K562 (cell line): ENCODE results near the gene RIPPLY3. TPM values are rescaled to one million over a fixed set of nuclear protein-coding genes. Genes with fewer than 3 reads are reported as not detected.

Experiments
- DPF2 ChIP-seq: fragments of 450-650 bp; IDR thresholded peaks from 2 replicates; pipeline ENCODE4 v1.6.1; 2016
- GATA2 ChIP-seq: sonication (generic); formaldehyde crosslinking; IDR thresholded peaks from 2 replicates; pipeline ENCODE4 v1.4.0; 2020; ENCODE audit warnings: mild to moderate bottlenecking, missing genetic modification reagents
- NFE2 ChIP-seq: IDR thresholded peaks from 2 replicates; pipeline ENCODE4 v1.6.1; 2014; ENCODE audit warnings: antibody characterized with exemption, low read depth
- NONO ChIP-seq, 2 experiments: fragments of 200-400 bp in 1 of 2; fragments of 450-650 bp in 1 of 2; formaldehyde crosslinking in 1 of 2; IDR thresholded peaks; 2 replicates each; pipeline ENCODE4 v1.6.1; 2017; ENCODE audit warnings: low read depth in 2 of 2, mild to moderate bottlenecking in 2 of 2, moderate library complexity in 2 of 2, low read length in 1 of 2
- POU5F1 ChIP-seq: fragments of 150-350 bp; IDR thresholded peaks from 2 replicates; pipeline ENCODE4 v1.6.1; 2014; ENCODE audit warnings: borderline replicate concordance, low read length, low read depth, mild to moderate bottlenecking; ENCODE audit not compliant: partially characterized antibody
- RBBP5 ChIP-seq: fragments of 200-600 bp; sonication (generic); IDR thresholded peaks from 2 replicates; pipeline ENCODE4 v1.6.1; 2012; ENCODE audit warnings: borderline replicate concordance, mild to moderate bottlenecking, low read length, control low read depth, inconsistent platforms; ENCODE audit not compliant: insufficient read depth, poor library complexity, severe bottlenecking
- RBM14 ChIP-seq: fragments of 200-400 bp; formaldehyde crosslinking; IDR thresholded peaks from 2 replicates; pipeline ENCODE4 v1.6.1; 2018; ENCODE audit warnings: low read depth, mild to moderate bottlenecking, low read length, moderate library complexity, borderline replicate concordance; ENCODE audit not compliant: insufficient read depth
- SP2 ChIP-seq: IDR thresholded peaks from 2 replicates; pipeline ENCODE4 v1.6.1; 2011; ENCODE audit warnings: mild to moderate bottlenecking, low read depth, low read length, moderate library complexity; ENCODE audit not compliant: poor library complexity, severe bottlenecking; ENCODE audit errors: extremely low read depth
- VEZF1 ChIP-seq: fragments of 200-800 bp; sonication (Bioruptor generic); IDR thresholded peaks from 2 replicates; pipeline ENCODE4 v1.6.1; 2017; ENCODE audit warnings: missing genetic modification characterization, missing compliant biosample characterization
- ZBTB17 ChIP-seq: fragments of 450-650 bp; formaldehyde crosslinking; IDR thresholded peaks from 2 replicates; pipeline ENCODE4 v1.4.0; 2020; ENCODE audit warnings: mild to moderate bottlenecking
- ZNF316 ChIP-seq: fragments of 450-650 bp; IDR thresholded peaks from 2 replicates; pipeline ENCODE4 v1.6.1; 2016
- ZNF449 ChIP-seq: fragments of 250-450 bp; sonication (Bioruptor Pico); IDR thresholded peaks from 2 replicates; pipeline ENCODE4 v1.8.0; 2022; ENCODE audit warnings: moderate library complexity, mild to moderate bottlenecking, inconsistent platforms
- ZNF586 ChIP-seq: fragments of 450-650 bp; formaldehyde crosslinking; conservative IDR thresholded peaks from 2 replicates; pipeline ENCODE4 v1.4.0; 2020; ENCODE audit warnings: mild to moderate bottlenecking, moderate library complexity
- polyA plus RNA-seq, 8 experiments: library from polyadenylated mRNA; depleted of rRNA in 4 of 8; stranded (reverse) in 5 of 8; unstranded in 3 of 8; fragments of >200 nt; fragmentation: Nextera tagmentation in 2 of 8; fragmentation: Illumina TruSeq in 1 of 8; extraction: Ambion mirVana in 2 of 8; extraction: Trizol in 1 of 8; gene quantifications; 2 replicates each; pipeline versions ENCODE4 v1.2.1 to v1.2.3, GENCODE V29; 2011 to 2014; ENCODE audit warnings: inconsistent platforms in 1 of 8, missing spikeins in 1 of 8
- total RNA-seq, 7 experiments: library from RNA; depleted of rRNA in 6 of 7; stranded (reverse); fragments of >200 nt in 6 of 7; fragmentation: Illumina TruSeq in 2 of 7; extraction: Trizol in 2 of 7; gene quantifications; 2 replicates each; pipeline versions ENCODE4 v1.2.1 to v1.2.3, GENCODE V29; 2011 to 2021; ENCODE audit warnings: low replicate concordance in 1 of 7
- TF ChIP-seq, protein P1 (sequence below): fragments of 250-450 bp; sonication (Bioruptor Pico); IDR thresholded peaks from 2 replicates; pipeline ENCODE4 v1.5.0; 2021
- TF ChIP-seq, protein P2 (sequence below): fragments of 450-650 bp; conservative IDR thresholded peaks from 2 replicates; pipeline ENCODE4 v1.6.1; 2016; ENCODE audit warnings: missing genetic modification characterization, low read depth, mild to moderate bottlenecking, missing compliant biosample characterization, moderate library complexity
- TF ChIP-seq, protein P3 (sequence below), 2 experiments: IDR thresholded peaks in 1 of 2; conservative IDR thresholded peaks in 1 of 2; 2 replicates each; pipeline ENCODE4 v1.6.1; 2016; ENCODE audit warnings: low read depth in 2 of 2, mild to moderate bottlenecking in 1 of 2, missing compliant biosample characterization in 1 of 2, missing genetic modification characterization in 1 of 2, moderate library complexity in 1 of 2
- TF ChIP-seq, protein P4 (sequence below): IDR thresholded peaks from 2 replicates; pipeline ENCODE4 v1.6.1; 2011; ENCODE audit not compliant: insufficient read length; ENCODE audit errors: extremely low read depth

RIPPLY3 gene
- total and polyA plus RNA-seq, 9 of the 15 experiments (the other 6 are each of a cell fraction or from before 2014, with no cell fraction given) = not detected

DNA sequence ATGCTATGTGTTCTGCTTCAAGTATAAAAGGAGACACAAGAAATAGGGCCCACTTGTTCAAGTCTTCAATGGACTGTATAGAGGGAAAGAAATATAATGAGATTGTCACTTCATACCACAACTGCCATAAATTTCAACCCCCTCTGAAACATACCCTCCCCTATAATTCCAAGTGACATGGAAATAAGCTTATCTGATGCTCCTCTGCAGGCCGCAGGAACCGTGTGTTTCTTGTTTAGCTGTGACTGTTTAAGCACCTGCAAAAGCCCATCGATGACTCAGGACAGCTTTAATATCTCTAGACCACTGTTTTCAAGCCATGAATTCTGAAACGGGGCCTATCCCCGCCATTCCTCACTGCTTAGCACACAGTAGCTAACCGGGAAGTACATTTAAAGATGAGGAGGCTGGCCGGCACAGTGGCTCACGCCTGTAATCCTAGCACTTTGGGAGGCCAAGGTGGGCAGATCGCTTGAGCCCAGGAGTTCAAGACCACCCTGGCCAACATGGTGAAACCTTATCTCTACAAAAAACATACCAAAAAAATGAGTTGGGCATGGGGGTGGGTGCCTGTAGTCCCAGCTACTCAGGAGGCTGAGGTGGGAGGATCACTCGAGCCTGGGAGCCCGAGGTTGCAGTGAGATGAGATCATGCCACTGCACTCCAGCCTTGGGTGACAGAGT lies 44.3 kb upstream of the RIPPLY3 start (continued):
- TF ChIP-seq RBM14 = no peak
- TF ChIP-seq SP2 = no peak
- TF ChIP-seq RBBP5 = no peak
- TF ChIP-seq NONO (IDR thresholded peaks at IDR 0.05; ENCODE audit: low read depth in 2 of 2, low read length in 1 of 2) = no peak
- no peak for TF ChIP-seq ZNF586 (CRISPR knock-in tag)
- TF ChIP-seq ZBTB17 (CRISPR knock-in tag) = no peak
- TF ChIP-seq, protein P1, sequence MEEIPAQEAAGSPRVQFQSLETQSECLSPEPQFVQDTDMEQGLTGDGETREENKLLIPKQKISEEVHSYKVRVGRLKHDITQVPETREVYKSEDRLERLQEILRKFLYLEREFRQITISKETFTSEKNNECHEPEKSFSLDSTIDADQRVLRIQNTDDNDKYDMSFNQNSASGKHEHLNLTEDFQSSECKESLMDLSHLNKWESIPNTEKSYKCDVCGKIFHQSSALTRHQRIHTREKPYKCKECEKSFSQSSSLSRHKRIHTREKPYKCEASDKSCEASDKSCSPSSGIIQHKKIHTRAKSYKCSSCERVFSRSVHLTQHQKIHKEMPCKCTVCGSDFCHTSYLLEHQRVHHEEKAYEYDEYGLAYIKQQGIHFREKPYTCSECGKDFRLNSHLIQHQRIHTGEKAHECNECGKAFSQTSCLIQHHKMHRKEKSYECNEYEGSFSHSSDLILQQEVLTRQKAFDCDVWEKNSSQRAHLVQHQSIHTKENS (CRISPR knock-in tag) = no peak
- TF ChIP-seq VEZF1 (CRISPR knock-in tag) = peak; percentile 36
- 0 out of 2 replicates have a peak, but pooled peaks have one; percentile 2 for TF ChIP-seq NFE2
- TF ChIP-seq, protein P2, sequence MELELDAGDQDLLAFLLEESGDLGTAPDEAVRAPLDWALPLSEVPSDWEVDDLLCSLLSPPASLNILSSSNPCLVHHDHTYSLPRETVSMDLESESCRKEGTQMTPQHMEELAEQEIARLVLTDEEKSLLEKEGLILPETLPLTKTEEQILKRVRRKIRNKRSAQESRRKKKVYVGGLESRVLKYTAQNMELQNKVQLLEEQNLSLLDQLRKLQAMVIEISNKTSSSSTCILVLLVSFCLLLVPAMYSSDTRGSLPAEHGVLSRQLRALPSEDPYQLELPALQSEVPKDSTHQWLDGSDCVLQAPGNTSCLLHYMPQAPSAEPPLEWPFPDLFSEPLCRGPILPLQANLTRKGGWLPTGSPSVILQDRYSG (tag) = no peak
- TF ChIP-seq DPF2 = peak; percentile 24; the same call in 1 of the 2 replicates
- TF ChIP-seq GATA2 (CRISPR knock-in tag) = no peak
- TF ChIP-seq, protein P3, sequence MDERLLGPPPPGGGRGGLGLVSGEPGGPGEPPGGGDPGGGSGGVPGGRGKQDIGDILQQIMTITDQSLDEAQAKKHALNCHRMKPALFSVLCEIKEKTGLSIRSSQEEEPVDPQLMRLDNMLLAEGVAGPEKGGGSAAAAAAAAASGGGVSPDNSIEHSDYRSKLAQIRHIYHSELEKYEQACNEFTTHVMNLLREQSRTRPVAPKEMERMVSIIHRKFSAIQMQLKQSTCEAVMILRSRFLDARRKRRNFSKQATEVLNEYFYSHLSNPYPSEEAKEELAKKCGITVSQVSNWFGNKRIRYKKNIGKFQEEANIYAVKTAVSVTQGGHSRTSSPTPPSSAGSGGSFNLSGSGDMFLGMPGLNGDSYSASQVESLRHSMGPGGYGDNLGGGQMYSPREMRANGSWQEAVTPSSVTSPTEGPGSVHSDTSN (CRISPR knock-in tag; IDR thresholded peaks at IDR 0.05; ENCODE audit: low read depth) = no peak
- TF ChIP-seq, protein P3 (tag; conservative IDR thresholded peaks at IDR 0.05; ENCODE audit: low read depth) = peak; percentile 35; the same call in 1 of the 2 replicates
- TF ChIP-seq ZNF316 = no peak
- TF ChIP-seq ZNF449 (CRISPR knock-in tag) = no peak
- TF ChIP-seq POU5F1 = no peak
- TF ChIP-seq, protein P4, sequence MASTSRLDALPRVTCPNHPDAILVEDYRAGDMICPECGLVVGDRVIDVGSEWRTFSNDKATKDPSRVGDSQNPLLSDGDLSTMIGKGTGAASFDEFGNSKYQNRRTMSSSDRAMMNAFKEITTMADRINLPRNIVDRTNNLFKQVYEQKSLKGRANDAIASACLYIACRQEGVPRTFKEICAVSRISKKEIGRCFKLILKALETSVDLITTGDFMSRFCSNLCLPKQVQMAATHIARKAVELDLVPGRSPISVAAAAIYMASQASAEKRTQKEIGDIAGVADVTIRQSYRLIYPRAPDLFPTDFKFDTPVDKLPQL = no peak
